Measurements from ENCODE around the gene PVR. TPM values are rescaled to one million over a fixed set of nuclear protein-coding genes. Genes with fewer than 3 reads are reported as not detected.

Gene PVR
- total RNA-seq, 1 donor from 2014 or later = 14.8 TPM

DNA sequence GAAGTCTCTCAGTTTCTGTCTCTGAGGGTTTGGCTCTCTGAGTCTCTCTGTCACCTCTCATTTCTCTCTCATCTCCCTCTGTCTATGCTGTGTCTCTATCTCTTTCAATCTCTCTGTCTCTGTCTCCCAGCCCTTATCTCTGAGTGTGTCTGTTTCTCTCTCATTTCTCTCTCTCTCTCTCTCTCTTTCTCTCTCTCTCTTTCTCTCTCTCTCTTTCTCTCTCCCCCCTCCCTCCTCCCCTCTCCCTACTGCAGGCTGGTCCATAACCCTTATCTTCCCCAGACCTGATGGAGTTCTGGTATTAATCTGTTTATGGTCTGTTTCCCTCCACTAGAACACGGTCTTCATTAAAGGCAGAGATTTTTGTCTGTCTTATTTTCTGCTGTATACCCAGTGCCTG is 1.3 kb upstream of the PVR start:
- DNase-seq = no peak
- H3K4me1 Mint-ChIP-seq (ENCODE audit: low read depth, unreplicated experiment) = no peaks in the 10 kb centered on the region
- H3K4me3 Mint-ChIP-seq (ENCODE audit: unreplicated experiment) = no peak overlapping the region
- H3K9me3 Mint-ChIP-seq (ENCODE audit: unreplicated experiment) = peaks cover 2% of the 10 kb centered on the region
- no peaks in the 10 kb centered on the region for H3K36me3 Mint-ChIP-seq (ENCODE audit: unreplicated experiment)
- H3K27me3 Mint-ChIP-seq (ENCODE audit: unreplicated experiment) = peaks cover 5% of the 10 kb centered on the region
- TF ChIP-seq, protein P1, sequence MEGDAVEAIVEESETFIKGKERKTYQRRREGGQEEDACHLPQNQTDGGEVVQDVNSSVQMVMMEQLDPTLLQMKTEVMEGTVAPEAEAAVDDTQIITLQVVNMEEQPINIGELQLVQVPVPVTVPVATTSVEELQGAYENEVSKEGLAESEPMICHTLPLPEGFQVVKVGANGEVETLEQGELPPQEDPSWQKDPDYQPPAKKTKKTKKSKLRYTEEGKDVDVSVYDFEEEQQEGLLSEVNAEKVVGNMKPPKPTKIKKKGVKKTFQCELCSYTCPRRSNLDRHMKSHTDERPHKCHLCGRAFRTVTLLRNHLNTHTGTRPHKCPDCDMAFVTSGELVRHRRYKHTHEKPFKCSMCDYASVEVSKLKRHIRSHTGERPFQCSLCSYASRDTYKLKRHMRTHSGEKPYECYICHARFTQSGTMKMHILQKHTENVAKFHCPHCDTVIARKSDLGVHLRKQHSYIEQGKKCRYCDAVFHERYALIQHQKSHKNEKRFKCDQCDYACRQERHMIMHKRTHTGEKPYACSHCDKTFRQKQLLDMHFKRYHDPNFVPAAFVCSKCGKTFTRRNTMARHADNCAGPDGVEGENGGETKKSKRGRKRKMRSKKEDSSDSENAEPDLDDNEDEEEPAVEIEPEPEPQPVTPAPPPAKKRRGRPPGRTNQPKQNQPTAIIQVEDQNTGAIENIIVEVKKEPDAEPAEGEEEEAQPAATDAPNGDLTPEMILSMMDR (IDR thresholded peaks at IDR 0.05; ENCODE audit: partially characterized antibody, unreplicated experiment) = no peak
- H3K27ac Mint-ChIP-seq (ENCODE audit: unreplicated experiment) = no peak overlapping the region

DNA sequence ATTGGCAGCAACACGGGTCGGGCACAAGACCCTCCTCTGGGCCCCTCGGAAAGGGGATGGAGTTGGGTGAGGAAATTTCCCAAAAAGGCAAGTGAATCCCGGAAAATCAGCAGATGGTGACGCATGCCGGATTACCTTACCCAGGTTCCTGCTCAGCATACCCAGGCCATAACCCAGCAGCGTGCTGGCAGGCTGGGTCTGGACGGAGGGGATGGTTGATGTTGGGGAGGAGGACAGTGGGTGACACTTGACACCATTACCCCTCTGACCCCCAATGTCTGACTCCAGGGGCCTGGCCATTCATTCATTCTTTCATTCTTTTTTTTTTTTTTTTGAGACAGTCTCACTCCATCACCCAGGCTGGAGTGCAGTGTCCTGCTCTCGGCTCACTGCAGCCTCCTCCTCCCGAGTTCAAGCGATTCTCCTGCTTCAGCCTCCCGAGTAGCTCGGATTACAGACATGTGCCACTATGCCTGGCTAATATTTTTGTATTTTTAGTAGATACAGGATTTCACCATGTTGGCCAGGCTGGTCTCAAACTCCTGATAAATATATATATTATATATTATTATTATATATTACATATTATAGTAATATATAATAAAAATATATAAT is 799 bp downstream of the PVR start:
- H3K27ac Mint-ChIP-seq (ENCODE audit: unreplicated experiment) = peak overlapping the region; percentile 64
- peaks cover 2% of the 10 kb centered on the region for H3K9me3 Mint-ChIP-seq (ENCODE audit: unreplicated experiment)
- H3K36me3 Mint-ChIP-seq (ENCODE audit: unreplicated experiment) = no peaks in the 10 kb centered on the region
- DNase-seq = no peak
- H3K4me3 Mint-ChIP-seq (ENCODE audit: unreplicated experiment) = peak overlapping the region; percentile 91
- TF ChIP-seq, protein P1 (IDR thresholded peaks at IDR 0.05; ENCODE audit: partially characterized antibody, unreplicated experiment) = no peak
- H3K27me3 Mint-ChIP-seq (ENCODE audit: unreplicated experiment) = peaks cover 5% of the 10 kb centered on the region
- no peaks in the 10 kb centered on the region for H3K4me1 Mint-ChIP-seq (ENCODE audit: low read depth, unreplicated experiment)

DNA sequence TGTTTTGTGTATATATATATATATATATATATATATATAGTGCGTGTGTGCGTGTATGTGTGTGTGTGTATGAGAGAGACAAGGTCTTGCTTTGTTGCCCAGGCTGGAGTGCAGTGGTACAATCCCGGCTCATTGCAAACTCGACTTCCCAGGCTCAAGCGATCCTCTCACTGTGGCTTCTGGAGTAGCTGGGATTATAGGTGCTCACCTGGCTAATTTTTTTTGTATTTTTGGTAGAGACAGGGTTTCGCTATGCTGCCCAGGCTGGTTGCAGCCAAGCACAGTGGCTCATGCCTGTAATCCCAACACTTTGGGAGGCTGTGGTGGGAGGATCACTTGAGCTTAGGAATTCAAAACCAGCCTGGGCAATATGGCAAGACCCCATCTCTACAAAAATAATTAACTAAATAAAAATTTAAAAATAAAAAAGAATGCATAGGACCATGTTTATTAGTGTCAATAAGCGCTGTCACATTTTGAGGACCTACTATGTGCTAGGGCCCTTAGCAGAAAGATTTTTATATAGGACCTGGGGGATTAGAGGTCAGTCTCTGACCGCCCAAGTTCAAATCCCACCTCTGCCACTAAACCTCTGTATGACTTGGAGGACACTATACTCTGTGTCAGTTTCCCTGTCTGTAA is 1.8 kb downstream of the PVR start:
- Mint-ChIP-seq H3K27me3 (ENCODE audit: unreplicated experiment) (peaks cover 5% of the 10 kb centered on the region), H3K36me3 (ENCODE audit: unreplicated experiment) (no peaks in the 10 kb centered on the region), H3K27ac (ENCODE audit: unreplicated experiment) (no peak overlapping the region), H3K4me1 (ENCODE audit: low read depth, unreplicated experiment) (no peaks in the 10 kb centered on the region), H3K9me3 (ENCODE audit: unreplicated experiment) (peaks cover 2% of the 10 kb centered on the region), H3K4me3 (ENCODE audit: unreplicated experiment) (no peak overlapping the region)
- TF ChIP-seq, protein P1 (IDR thresholded peaks at IDR 0.05; ENCODE audit: partially characterized antibody, unreplicated experiment) = no peak
- no peak for DNase-seq

DNA sequence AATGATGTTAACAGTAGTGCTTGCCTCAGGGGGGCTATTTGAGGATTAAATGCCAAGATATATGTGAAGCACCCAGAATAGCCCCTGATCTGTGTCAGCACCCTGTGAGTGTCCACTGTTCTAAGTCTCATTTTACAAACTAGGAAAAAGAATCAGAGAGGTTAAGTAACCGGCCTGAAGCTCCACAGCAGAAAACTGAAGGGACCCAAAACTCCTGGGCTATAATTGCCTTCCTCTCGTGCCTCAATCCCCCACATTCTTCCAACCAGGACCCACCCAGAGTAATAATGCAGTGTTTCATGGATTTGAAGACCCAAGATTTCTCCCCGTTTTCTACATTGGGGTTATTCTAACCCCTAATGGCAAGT is 2.3 kb downstream of the PVR start:
- H3K4me3 Mint-ChIP-seq (ENCODE audit: unreplicated experiment) = no peak overlapping the region
- H3K27me3 Mint-ChIP-seq (ENCODE audit: unreplicated experiment) = peaks cover 5% of the 10 kb centered on the region
- TF ChIP-seq, protein P1 (IDR thresholded peaks at IDR 0.05; ENCODE audit: partially characterized antibody, unreplicated experiment) = no peak
- no peaks in the 10 kb centered on the region for H3K36me3 Mint-ChIP-seq (ENCODE audit: unreplicated experiment)
- H3K27ac Mint-ChIP-seq (ENCODE audit: unreplicated experiment) = no peak overlapping the region
- DNase-seq = no peak
- H3K9me3 Mint-ChIP-seq (ENCODE audit: unreplicated experiment) = peaks cover 2% of the 10 kb centered on the region
- H3K4me1 Mint-ChIP-seq (ENCODE audit: low read depth, unreplicated experiment) = no peaks in the 10 kb centered on the region

DNA sequence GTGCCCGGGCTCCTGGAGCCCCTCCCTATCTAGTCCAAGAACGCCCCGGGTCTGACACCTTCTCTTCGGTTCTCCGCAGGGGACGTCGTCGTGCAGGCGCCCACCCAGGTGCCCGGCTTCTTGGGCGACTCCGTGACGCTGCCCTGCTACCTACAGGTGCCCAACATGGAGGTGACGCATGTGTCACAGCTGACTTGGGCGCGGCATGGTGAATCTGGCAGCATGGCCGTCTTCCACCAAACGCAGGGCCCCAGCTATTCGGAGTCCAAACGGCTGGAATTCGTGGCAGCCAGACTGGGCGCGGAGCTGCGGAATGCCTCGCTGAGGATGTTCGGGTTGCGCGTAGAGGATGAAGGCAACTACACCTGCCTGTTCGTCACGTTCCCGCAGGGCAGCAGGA is 3.4 kb downstream of the PVR start:
- no peak overlapping the region for H3K27ac Mint-ChIP-seq (ENCODE audit: unreplicated experiment)
- peaks cover 5% of the 10 kb centered on the region for H3K27me3 Mint-ChIP-seq (ENCODE audit: unreplicated experiment)
- no peak for DNase-seq
- H3K36me3 Mint-ChIP-seq (ENCODE audit: unreplicated experiment) = no peaks in the 10 kb centered on the region
- TF ChIP-seq, protein P1 (IDR thresholded peaks at IDR 0.05; ENCODE audit: partially characterized antibody, unreplicated experiment) = no peak
- H3K4me3 Mint-ChIP-seq (ENCODE audit: unreplicated experiment) = no peak overlapping the region
- peaks cover 2% of the 10 kb centered on the region for H3K9me3 Mint-ChIP-seq (ENCODE audit: unreplicated experiment)
- no peaks in the 10 kb centered on the region for H3K4me1 Mint-ChIP-seq (ENCODE audit: low read depth, unreplicated experiment)
